ENCODE results near the gene PLXDC2.

Gene PLXDC2

GRCh38 chr10:19915816-19916215 lies 99.6 kb downstream of the PLXDC2 start:
- DNase-seq = no peak

- DNase-seq = no peak
Observed at GRCh38 chr10:19917751-19918478, 101.7 kb downstream of the PLXDC2 start.

GRCh38 chr10:19918794-19919193 lies 102.6 kb downstream of the PLXDC2 start:
- DNase-seq = no peak

GRCh38 chr10:19919671-19920070 lies 103.4 kb downstream of the PLXDC2 start:
- DNase-seq = no peak

GRCh38 chr10:19920075-19920726 lies 104.0 kb downstream of the PLXDC2 start:
- no peak for DNase-seq

GRCh38 chr10:19921300-19922140 lies 105.3 kb downstream of the PLXDC2 start:
- no peak for DNase-seq

- DNase-seq = no peak
Observed at GRCh38 chr10:19922236-19922963, 106.2 kb downstream of the PLXDC2 start.

GRCh38 chr10:19925064-19925463 lies 108.8 kb downstream of the PLXDC2 start:
- no peak for DNase-seq

GRCh38 chr10:19928936-19929335 lies 112.7 kb downstream of the PLXDC2 start:
- no peak for DNase-seq

GRCh38 chr10:19929506-19930140 lies 113.4 kb downstream of the PLXDC2 start:
- no peak for DNase-seq

GRCh38 chr10:19930936-19931893 lies 115.0 kb downstream of the PLXDC2 start:
- DNase-seq = no peak

- no peak for DNase-seq
Observed at GRCh38 chr10:19931894-19932590, 115.8 kb downstream of the PLXDC2 start.

GRCh38 chr10:19932806-19933371 lies 116.7 kb downstream of the PLXDC2 start:
- DNase-seq = no peak

GRCh38 chr10:19933772-19934171 lies 117.5 kb downstream of the PLXDC2 start:
- no peak for DNase-seq

- DNase-seq = no peak
Observed at GRCh38 chr10:19935176-19935575, 118.9 kb downstream of the PLXDC2 start.

GRCh38 chr10:19936289-19936688 lies 120.1 kb downstream of the PLXDC2 start:
- DNase-seq = no peak

GRCh38 chr10:19937989-19938388 lies 121.8 kb downstream of the PLXDC2 start:
- DNase-seq = no peak

GRCh38 chr10:19941206-19941880 lies 125.1 kb downstream of the PLXDC2 start:
- no peak for DNase-seq

GRCh38 chr10:19944911-19945663 lies 128.9 kb downstream of the PLXDC2 start:
- no peak for DNase-seq
